IPS-15b (cell line): ENCODE measurements around the gene LRRC71.

ENCODE experiments used
- H3K27me3 ChIP-seq: one replicate; pipeline ENCODE4 v1.6.1; 2013; ENCODE audit warnings: low read length; ENCODE audit not compliant: control insufficient read depth, insufficient read depth
- H3K36me3 ChIP-seq: one replicate; pipeline ENCODE4 v1.6.1; 2013; ENCODE audit warnings: low read length; ENCODE audit not compliant: control insufficient read depth, insufficient read depth
- H3K4me1 ChIP-seq: one replicate; pipeline ENCODE4 v1.6.1; 2013; ENCODE audit warnings: mild to moderate bottlenecking, low read length; ENCODE audit not compliant: control insufficient read depth, insufficient read depth
- H3K4me3 ChIP-seq: one replicate; pipeline ENCODE4 v1.5.1; 2013; ENCODE audit warnings: low read depth, low read length
- H3K9ac ChIP-seq: one replicate; pipeline ENCODE4 v1.6.1; 2013; ENCODE audit warnings: low read depth, mild to moderate bottlenecking, low read length
- H3K9me3 ChIP-seq: one replicate; pipeline ENCODE4 v1.6.1; 2013; ENCODE audit warnings: mild to moderate bottlenecking, low read length; ENCODE audit not compliant: control insufficient read depth, insufficient read depth

LRRC71 gene

DNA sequence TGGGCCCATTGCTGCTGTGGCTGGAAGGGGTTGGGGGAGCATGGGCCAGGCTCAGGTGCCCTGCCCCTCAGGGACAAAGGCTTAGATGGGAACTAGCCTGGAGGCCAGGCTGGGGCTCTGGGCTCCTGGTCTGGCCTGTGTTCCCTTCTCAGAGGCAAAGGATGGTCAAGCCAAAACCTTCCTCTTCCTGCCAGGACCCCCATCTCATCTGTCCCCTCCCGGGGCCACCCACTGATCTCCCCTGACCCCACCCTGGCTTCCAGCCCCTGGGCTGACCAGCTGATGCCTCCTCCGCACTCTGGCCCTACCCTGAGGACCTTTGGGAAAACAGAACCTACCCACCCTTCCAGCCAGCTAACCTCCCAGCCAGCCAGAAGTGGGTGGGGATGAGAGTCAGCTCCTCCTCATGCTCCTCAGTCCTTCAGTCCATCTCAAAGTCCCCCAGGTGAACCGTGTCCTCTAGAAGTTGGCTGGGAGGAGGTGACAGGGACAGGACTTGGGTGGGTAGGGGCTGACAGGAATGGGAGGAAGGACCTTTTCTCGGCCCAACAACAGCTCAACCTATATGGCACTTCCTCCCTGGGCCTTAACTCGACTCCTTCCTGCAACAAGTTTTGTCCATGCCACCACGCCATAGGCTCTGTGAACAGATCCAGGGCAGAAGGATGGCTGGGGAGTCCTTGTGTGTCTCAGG, 19.4 kb upstream of the LRRC71 start:
- Histone ChIP-seq H3K9me3 (no peaks in the 10 kb centered on the region), H3K27me3 (peaks cover 11% of the 10 kb centered on the region), H3K4me1 (no peaks in the 10 kb centered on the region), H3K36me3 (no peaks in the 10 kb centered on the region), H3K4me3 (no peak overlapping the region), H3K9ac (no peak overlapping the region)

DNA sequence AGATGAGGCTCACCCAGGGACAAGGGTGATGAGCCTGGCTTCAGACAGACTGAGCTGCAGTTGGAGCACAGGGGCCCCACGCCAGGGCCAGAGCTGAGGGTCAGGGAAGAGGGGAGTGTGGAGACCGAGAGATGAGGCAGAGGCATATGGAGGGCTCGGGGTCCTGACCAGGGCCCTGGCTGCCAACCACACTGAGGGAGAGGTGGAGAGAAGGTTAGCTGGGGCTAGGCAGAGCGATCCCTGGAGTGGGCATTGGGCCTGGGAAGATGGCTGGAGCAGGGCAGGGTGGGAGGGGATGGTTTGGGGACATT, 18.9 kb upstream of the LRRC71 start:
- peaks cover 11% of the 10 kb centered on the region for H3K27me3 ChIP-seq
- no peak overlapping the region for H3K9ac ChIP-seq
- H3K36me3 ChIP-seq = no peaks in the 10 kb centered on the region
- no peak overlapping the region for H3K4me3 ChIP-seq
- H3K9me3 ChIP-seq = no peaks in the 10 kb centered on the region
- no peaks in the 10 kb centered on the region for H3K4me1 ChIP-seq

DNA sequence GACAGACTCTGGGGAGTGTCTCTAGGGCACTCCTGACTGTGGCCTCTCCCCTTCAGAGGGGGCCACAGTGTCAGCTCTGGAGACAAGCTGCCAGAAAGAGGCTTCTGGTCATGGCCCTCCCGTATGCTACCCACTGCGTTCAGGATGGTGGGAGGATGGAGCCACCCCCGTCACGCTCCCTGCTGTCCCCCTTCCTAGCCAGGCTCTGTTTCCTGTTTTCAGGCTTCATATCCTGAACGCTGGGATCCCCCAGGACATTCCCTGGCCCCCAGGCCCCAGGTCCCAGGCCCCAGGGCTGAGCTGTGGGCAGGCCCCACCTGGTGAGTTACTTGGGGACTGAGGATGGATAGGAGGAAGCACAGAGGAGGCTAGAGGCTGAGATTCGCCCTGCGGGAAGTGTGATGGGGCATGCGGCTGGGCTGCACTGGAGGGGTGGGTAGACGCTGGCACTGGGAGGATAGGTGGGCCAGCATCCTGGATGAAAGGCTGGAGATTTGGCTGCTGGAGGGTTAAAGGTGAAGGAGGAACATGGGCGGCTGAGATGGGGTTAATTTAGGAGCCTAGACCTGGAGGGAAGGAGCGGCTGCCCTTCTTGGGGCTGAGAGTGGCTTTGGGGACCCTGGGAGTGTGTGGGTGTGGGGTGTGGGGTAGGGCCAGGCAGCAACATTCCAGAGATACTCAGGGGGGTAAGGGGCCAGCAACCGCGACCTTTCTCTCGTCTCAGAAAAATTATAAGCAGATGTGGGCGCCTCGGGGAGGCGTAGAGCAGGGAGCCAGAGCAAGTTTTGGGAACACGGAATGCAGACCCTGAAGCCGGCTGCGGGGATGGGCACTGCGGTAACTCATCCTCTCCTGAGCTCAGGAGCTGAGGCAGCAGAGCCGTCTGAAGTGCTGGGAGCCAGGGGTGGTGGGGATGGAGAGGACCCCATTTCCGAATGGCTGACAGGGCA, 18.2 kb upstream of the LRRC71 start:
- H3K4me1 ChIP-seq = no peaks in the 10 kb centered on the region
- H3K9me3 ChIP-seq = no peaks in the 10 kb centered on the region
- no peaks in the 10 kb centered on the region for H3K36me3 ChIP-seq
- H3K4me3 ChIP-seq = no peak overlapping the region
- no peak overlapping the region for H3K9ac ChIP-seq
- peaks cover 11% of the 10 kb centered on the region for H3K27me3 ChIP-seq

GRCh38 chr1:156903328-156904091, 16.9 kb upstream of the LRRC71 start:
- no peaks in the 10 kb centered on the region for H3K36me3 ChIP-seq
- no peak overlapping the region for H3K4me3 ChIP-seq
- peaks cover 10% of the 10 kb centered on the region for H3K27me3 ChIP-seq
- no peaks in the 10 kb centered on the region for H3K4me1 ChIP-seq
- no peaks in the 10 kb centered on the region for H3K9me3 ChIP-seq
- H3K9ac ChIP-seq = no peak overlapping the region

- H3K9me3 ChIP-seq = no peaks in the 10 kb centered on the region
- no peak overlapping the region for H3K9ac ChIP-seq
- no peaks in the 10 kb centered on the region for H3K36me3 ChIP-seq
- no peaks in the 10 kb centered on the region for H3K4me1 ChIP-seq
- peaks cover 6% of the 10 kb centered on the region for H3K27me3 ChIP-seq
- H3K4me3 ChIP-seq = no peak overlapping the region
These were observed 16.1 kb upstream of the LRRC71 start for GRCh38 chr1:156904187-156904959.

DNA sequence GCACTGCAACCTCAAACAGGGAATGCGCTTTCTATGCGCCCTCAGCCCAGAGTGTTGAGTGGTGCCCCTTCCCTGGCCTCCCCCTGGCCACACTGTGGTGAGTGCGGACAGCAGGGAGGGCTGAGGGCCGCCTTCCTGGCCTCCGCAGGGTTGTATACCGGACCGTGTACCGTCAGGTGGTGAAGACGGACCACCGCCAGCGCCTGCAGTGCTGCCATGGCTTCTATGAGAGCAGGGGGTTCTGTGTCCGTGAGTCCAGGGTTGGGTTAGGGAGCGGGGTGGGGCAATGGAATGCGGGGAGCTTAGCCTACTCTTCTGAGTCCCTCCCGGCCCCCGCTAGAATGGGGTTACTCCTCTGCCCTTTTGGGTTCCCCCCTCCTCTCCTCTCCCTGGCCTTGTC, 15.3 kb upstream of the LRRC71 start:
- Histone ChIP-seq H3K4me3 (no peak overlapping the region), H3K36me3 (no peaks in the 10 kb centered on the region), H3K9me3 (no peaks in the 10 kb centered on the region), H3K4me1 (no peaks in the 10 kb centered on the region), H3K9ac (no peak overlapping the region), H3K27me3 (peaks cover 6% of the 10 kb centered on the region)

GRCh38 chr1:156905651-156906050, 14.8 kb upstream of the LRRC71 start:
- peaks cover 9% of the 10 kb centered on the region for H3K27me3 ChIP-seq
- no peak overlapping the region for H3K4me3 ChIP-seq
- H3K9me3 ChIP-seq = no peaks in the 10 kb centered on the region
- peaks cover under 1% of the 10 kb centered on the region for H3K4me1 ChIP-seq
- no peak overlapping the region for H3K9ac ChIP-seq
- H3K36me3 ChIP-seq = no peaks in the 10 kb centered on the region

- Histone ChIP-seq H3K9ac (no peak overlapping the region), H3K36me3 (no peaks in the 10 kb centered on the region), H3K27me3 (peaks cover 5% of the 10 kb centered on the region), H3K9me3 (no peaks in the 10 kb centered on the region), H3K4me3 (no peak overlapping the region), H3K4me1 (peaks cover 2% of the 10 kb centered on the region)
These were observed 14.1 kb upstream of the LRRC71 start for GRCh38 chr1:156906206-156906906.

DNA sequence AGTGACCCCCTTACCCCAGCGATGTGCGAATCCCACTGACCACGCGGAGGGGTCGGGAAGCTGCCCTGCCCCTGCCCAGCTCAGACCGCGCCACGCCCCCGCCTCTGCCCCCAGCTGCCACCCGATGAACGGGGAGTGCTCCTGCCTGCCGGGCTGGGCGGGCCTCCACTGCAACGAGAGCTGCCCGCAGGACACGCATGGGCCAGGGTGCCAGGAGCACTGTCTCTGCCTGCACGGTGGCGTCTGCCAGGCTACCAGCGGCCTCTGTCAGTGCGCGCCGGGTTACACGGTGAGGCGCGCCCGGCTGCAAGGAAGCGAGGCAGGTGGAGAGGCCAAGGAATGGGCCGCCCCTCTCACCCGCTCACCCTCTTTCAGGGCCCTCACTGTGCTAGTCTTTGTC, 11.9 kb upstream of the LRRC71 start:
- H3K36me3 ChIP-seq = no peaks in the 10 kb centered on the region
- H3K4me3 ChIP-seq = no peak overlapping the region
- H3K9ac ChIP-seq = no peak overlapping the region
- H3K4me1 ChIP-seq = peaks cover 3% of the 10 kb centered on the region
- peaks cover 14% of the 10 kb centered on the region for H3K27me3 ChIP-seq
- H3K9me3 ChIP-seq = no peaks in the 10 kb centered on the region

GRCh38 chr1:156908955-156909354, 11.5 kb upstream of the LRRC71 start:
- no peaks in the 10 kb centered on the region for H3K36me3 ChIP-seq
- no peak overlapping the region for H3K4me3 ChIP-seq
- no peaks in the 10 kb centered on the region for H3K9me3 ChIP-seq
- peaks cover 14% of the 10 kb centered on the region for H3K27me3 ChIP-seq
- H3K9ac ChIP-seq = no peak overlapping the region
- peaks cover 4% of the 10 kb centered on the region for H3K4me1 ChIP-seq

DNA sequence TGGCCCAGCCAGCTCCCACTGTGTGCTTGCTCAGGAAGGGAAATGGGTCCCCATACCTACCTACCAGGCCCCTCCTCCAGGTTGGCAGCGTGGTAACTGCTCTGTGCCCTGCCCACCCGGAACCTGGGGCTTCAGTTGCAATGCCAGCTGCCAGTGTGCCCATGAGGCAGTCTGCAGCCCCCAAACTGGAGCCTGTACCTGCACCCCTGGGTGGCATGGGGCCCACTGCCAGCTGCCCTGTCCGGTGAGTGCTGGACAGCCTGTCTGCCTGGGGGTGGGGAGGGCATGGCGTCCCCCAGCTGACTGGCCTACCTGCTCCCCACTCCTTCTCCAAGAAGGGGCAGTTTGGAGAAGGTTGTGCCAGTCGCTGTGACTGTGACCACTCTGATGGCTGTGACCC, 10.8 kb upstream of the LRRC71 start:
- Histone ChIP-seq H3K4me3 (no peak overlapping the region), H3K4me1 (peaks cover 4% of the 10 kb centered on the region), H3K36me3 (no peaks in the 10 kb centered on the region), H3K27me3 (peaks cover 14% of the 10 kb centered on the region), H3K9ac (no peak overlapping the region), H3K9me3 (no peaks in the 10 kb centered on the region)
